Adrenal gland (tissue), 5 donors: ENCODE data around the gene TMEM270.
A peak's percentile ranks its signal among the peaks of the same experiment; 100 is the strongest.

Experiments
- CTCF ChIP-seq, 6 experiments: fragments of 450-650 bp in 4 of 6; fragments of 200-600 bp in 2 of 6; sonication (generic) in 1 of 6; IDR thresholded peaks; 1 replicate in 5 of 6; 2 replicates in 1 of 6; pipeline versions ENCODE4 v1.5.1 to v1.8.0; 2016 to 2021; ENCODE audit warnings: antibody characterized with exemption in 6 of 6, mild to moderate bottlenecking in 2 of 6, moderate library complexity in 1 of 6
- POLR2A ChIP-seq, 2 donors: fragments of 450-650 bp; IDR thresholded peaks; one replicate each; pipeline ENCODE4 v1.6.1; 2017; ENCODE audit warnings: antibody characterized with exemption in 2 of 2, mild to moderate bottlenecking in 2 of 2, moderate library complexity in 1 of 2
- donor health status: DM: no; HTN: no; CAD: no.

GRCh38 chr7:73839743-73840714, 20.9 kb upstream of the TMEM270 start:
- TF ChIP-seq CTCF (IDR thresholded peaks at IDR 0.05) (peak in 1 of 6 experiments; percentile 6), POLR2A (IDR thresholded peaks at IDR 0.05) (no peak)
